ENCODE measurements around the gene HIGD1B.
A peak's percentile ranks its signal among the peaks of the same experiment; 100 is the strongest.

The HIGD1B gene

GRCh38 chr17:44875761-44876160 lies 28.1 kb downstream of the HIGD1B start:
- Mint-ChIP-seq H3K4me3 (no peak overlapping the region), H3K9me3 (no peaks in the 10 kb centered on the region), H3K4me1 (no peaks in the 10 kb centered on the region), H3K36me3 (peaks cover 34% of the 10 kb centered on the region), H3K27ac (no peak overlapping the region), H3K27me3 (no peaks in the 10 kb centered on the region)
- CTCF ChIA-PET: no interaction called here
- no peak for DNase-seq

GRCh38 chr17:44877121-44877520 lies 29.4 kb downstream of the HIGD1B start:
- no peak overlapping the region for H3K27ac Mint-ChIP-seq
- H3K9me3 Mint-ChIP-seq: no peaks in the 10 kb centered on the region
- CTCF ChIA-PET: interaction anchor here (0.8 to 0.9 kb wide), 2 partner anchors 13 to 98 kb away, joined by 4 read pairs; no protein-coding TSS in a partner anchor
- no peaks in the 10 kb centered on the region for H3K4me1 Mint-ChIP-seq
- DNase-seq: no peak
- no peak overlapping the region for H3K4me3 Mint-ChIP-seq
- peaks cover 33% of the 10 kb centered on the region for H3K36me3 Mint-ChIP-seq
- no peaks in the 10 kb centered on the region for H3K27me3 Mint-ChIP-seq

- H3K4me1 Mint-ChIP-seq: no peaks in the 10 kb centered on the region
- DNase-seq: peak; percentile 54
- H3K27me3 Mint-ChIP-seq: no peaks in the 10 kb centered on the region
- CTCF ChIA-PET: interaction anchor here (0.8 to 2.9 kb wide), 18 partner anchors 9 to 323 kb away, joined by 3 to 19 read pairs (median 3); partner anchors contain the start of genes ACBD4 and EFTUD2
- peaks cover 41% of the 10 kb centered on the region for H3K36me3 Mint-ChIP-seq
- no peak overlapping the region for H3K27ac Mint-ChIP-seq
- no peaks in the 10 kb centered on the region for H3K9me3 Mint-ChIP-seq
- no peak overlapping the region for H3K4me3 Mint-ChIP-seq
These were observed 31.0 kb downstream of the HIGD1B start for GRCh38 chr17:44878627-44879221.

GRCh38 chr17:44879376-44879775 lies 31.7 kb downstream of the HIGD1B start:
- DNase-seq: no peak
- no peaks in the 10 kb centered on the region for H3K9me3 Mint-ChIP-seq
- H3K36me3 Mint-ChIP-seq: peaks cover 42% of the 10 kb centered on the region

GRCh38 chr17:44880062-44880461 lies 32.4 kb downstream of the HIGD1B start:
- Mint-ChIP-seq H3K27ac (no peak overlapping the region), H3K4me1 (no peaks in the 10 kb centered on the region), H3K27me3 (no peaks in the 10 kb centered on the region), H3K4me3 (no peak overlapping the region), H3K9me3 (no peaks in the 10 kb centered on the region), H3K36me3 (peaks cover 47% of the 10 kb centered on the region)
- CTCF ChIA-PET: interaction anchor here (2.3 to 2.9 kb wide), 2 partner anchors 10 to 102 kb away, joined by 13 to 19 read pairs; no protein-coding TSS in a partner anchor
- no peak for DNase-seq

More at GRCh38 chr17:44879376-44879775, 31.7 kb downstream of the HIGD1B start:
- H3K27ac Mint-ChIP-seq: no peak overlapping the region
- H3K27me3 Mint-ChIP-seq: no peaks in the 10 kb centered on the region
- CTCF ChIA-PET: interaction anchor here (0.9 to 2.9 kb wide), 10 partner anchors 9 to 324 kb away, joined by 3 to 19 read pairs (median 3); partner anchors contain the start of gene EFTUD2
- H3K4me3 Mint-ChIP-seq: no peak overlapping the region
- H3K4me1 Mint-ChIP-seq: no peaks in the 10 kb centered on the region

GRCh38 chr17:44881145-44881544 lies 33.5 kb downstream of the HIGD1B start:
- peaks cover 49% of the 10 kb centered on the region for H3K36me3 Mint-ChIP-seq
- no peaks in the 10 kb centered on the region for H3K9me3 Mint-ChIP-seq
- DNase-seq: no peak
- no peak overlapping the region for H3K27ac Mint-ChIP-seq
- H3K27me3 Mint-ChIP-seq: no peaks in the 10 kb centered on the region
- H3K4me1 Mint-ChIP-seq: no peaks in the 10 kb centered on the region
- CTCF ChIA-PET: interaction anchor here (0.7 to 2.1 kb wide), 7 partner anchors 10 to 218 kb away, joined by 3 to 6 read pairs (median 3); partner anchors contain the start of gene EFTUD2
- H3K4me3 Mint-ChIP-seq: no peak overlapping the region

GRCh38 chr17:44884941-44885340 lies 37.3 kb downstream of the HIGD1B start:
- Mint-ChIP-seq H3K36me3 (peaks cover 47% of the 10 kb centered on the region), H3K9me3 (no peaks in the 10 kb centered on the region), H3K4me1 (no peaks in the 10 kb centered on the region), H3K4me3 (no peak overlapping the region), H3K27me3 (no peaks in the 10 kb centered on the region), H3K27ac (no peak overlapping the region)
- CTCF ChIA-PET: interaction anchor here (1.6 kb wide), 1 partner anchor 17 kb away, joined by 5 read pairs; no protein-coding TSS in a partner anchor
- DNase-seq: no peak

GRCh38 chr17:44887016-44887415 lies 39.3 kb downstream of the HIGD1B start:
- H3K4me3 Mint-ChIP-seq: no peak overlapping the region
- CTCF ChIA-PET: no interaction called here
- no peak for DNase-seq
- peaks cover 3% of the 10 kb centered on the region for H3K4me1 Mint-ChIP-seq
- no peak overlapping the region for H3K27ac Mint-ChIP-seq
- no peaks in the 10 kb centered on the region for H3K9me3 Mint-ChIP-seq
- peaks cover 33% of the 10 kb centered on the region for H3K36me3 Mint-ChIP-seq
- no peaks in the 10 kb centered on the region for H3K27me3 Mint-ChIP-seq

- H3K36me3 Mint-ChIP-seq: peaks cover 22% of the 10 kb centered on the region
- no peaks in the 10 kb centered on the region for H3K9me3 Mint-ChIP-seq
- H3K27me3 Mint-ChIP-seq: no peaks in the 10 kb centered on the region
- H3K4me1 Mint-ChIP-seq: peaks cover 3% of the 10 kb centered on the region
- no peak for DNase-seq
- H3K27ac Mint-ChIP-seq: no peak overlapping the region
- no peak overlapping the region for H3K4me3 Mint-ChIP-seq
- CTCF ChIA-PET: interaction anchor here (1.5 kb wide), 1 partner anchor 10 kb away, joined by 4 read pairs; no protein-coding TSS in a partner anchor
These were observed 40.6 kb downstream of the HIGD1B start for GRCh38 chr17:44887971-44888954.

GRCh38 chr17:44889003-44889402 lies 41.3 kb downstream of the HIGD1B start:
- Mint-ChIP-seq H3K36me3 (peaks cover 19% of the 10 kb centered on the region), H3K4me1 (peaks cover 3% of the 10 kb centered on the region), H3K4me3 (no peak overlapping the region), H3K9me3 (no peaks in the 10 kb centered on the region), H3K27me3 (no peaks in the 10 kb centered on the region), H3K27ac (no peak overlapping the region)
- CTCF ChIA-PET: interaction anchor here (1.1 to 1.5 kb wide), 2 partner anchors 9 to 12 kb away, joined by 4 read pairs; no protein-coding TSS in a partner anchor
- no peak for DNase-seq

- Mint-ChIP-seq H3K36me3 (peaks cover 9% of the 10 kb centered on the region), H3K4me1 (peaks cover 11% of the 10 kb centered on the region), H3K27ac (no peak overlapping the region), H3K4me3 (no peak overlapping the region), H3K9me3 (no peaks in the 10 kb centered on the region), H3K27me3 (no peaks in the 10 kb centered on the region)
- CTCF ChIA-PET: interaction anchor here (0.6 kb wide), 1 partner anchor 14 kb away, joined by 3 read pairs; no protein-coding TSS in a partner anchor
- DNase-seq: no peak
These were observed 44.6 kb downstream of the HIGD1B start for GRCh38 chr17:44892250-44892649.

- peaks cover 27% of the 10 kb centered on the region for H3K4me1 Mint-ChIP-seq
- peaks cover 4% of the 10 kb centered on the region for H3K27me3 Mint-ChIP-seq
- peaks cover 12% of the 10 kb centered on the region for H3K36me3 Mint-ChIP-seq
- CTCF ChIA-PET: interaction anchor here (1.1 to 1.5 kb wide), 2 partner anchors 14 to 17 kb away, joined by 3 read pairs; no protein-coding TSS in a partner anchor
- DNase-seq: no peak
- no peak overlapping the region for H3K4me3 Mint-ChIP-seq
- H3K9me3 Mint-ChIP-seq: no peaks in the 10 kb centered on the region
- H3K27ac Mint-ChIP-seq: no peak overlapping the region
These were observed 47.0 kb downstream of the HIGD1B start for GRCh38 chr17:44894642-44895041.

- peaks cover 39% of the 10 kb centered on the region for H3K27me3 Mint-ChIP-seq
- DNase-seq: no peak
- CTCF ChIA-PET: interaction anchor here (1.1 to 2.3 kb wide), 6 partner anchors 10 to 299 kb away, joined by 3 to 9 read pairs (median 4); partner anchors contain the start of gene ACBD4
- H3K27ac Mint-ChIP-seq: peak overlapping the region; percentile 97
- peaks cover 33% of the 10 kb centered on the region for H3K4me1 Mint-ChIP-seq
- no peaks in the 10 kb centered on the region for H3K9me3 Mint-ChIP-seq
- peak overlapping the region; percentile 93 for H3K4me3 Mint-ChIP-seq
- H3K36me3 Mint-ChIP-seq: peaks cover 7% of the 10 kb centered on the region
These were observed 51.0 kb downstream of the HIGD1B start for GRCh38 chr17:44898768-44899073.

All from activated naive CD4-positive, alpha-beta T cell treated with anti-CD3 and anti-CD28 coated beads, Interleukin-2, amount 10 ng/mL, durations not matched to agents 7 days and 5 days (primary cell).